ENCODE measurements around the gene PAX5.

Gene PAX5

GRCh38 chr9:36969216-36969771, 64.8 kb downstream of the PAX5 start:
- H3K27me3 ChIP-seq (ENCODE audit: insufficient read depth, low read depth), result no peaks in the 10 kb centered on the region
- no peaks in the 10 kb centered on the region for H3K4me1 ChIP-seq (ENCODE audit: low read depth, poor library complexity, severe bottlenecking)
- no peak overlapping the region for H3K27ac ChIP-seq
- H3K36me3 ChIP-seq (ENCODE audit: insufficient read depth), result no peaks in the 10 kb centered on the region
- no peak for TF ChIP-seq CTCF (conservative IDR thresholded peaks at IDR 0.05; ENCODE audit: low read depth, low read length)
- no peaks in the 10 kb centered on the region for H3K79me2 ChIP-seq (ENCODE audit: insufficient read depth, low read depth)
- no peak overlapping the region for H3K4me2 ChIP-seq
- no peaks in the 10 kb centered on the region for H4K20me1 ChIP-seq (ENCODE audit: insufficient read depth)
- H3K9ac ChIP-seq, result no peak overlapping the region
- no peak overlapping the region for H2AFZ ChIP-seq (ENCODE audit: low read depth)
- no peak overlapping the region for H3K4me3 ChIP-seq (IDR thresholded peaks at IDR 0.05; ENCODE audit: insufficient read depth, low read depth, low read length)

GRCh38 chr9:36968574-36969215, 65.4 kb downstream of the PAX5 start:
- Histone ChIP-seq H3K27ac (no peak overlapping the region), H3K4me2 (no peak overlapping the region), H3K4me1 (ENCODE audit: low read depth, poor library complexity, severe bottlenecking) (no peaks in the 10 kb centered on the region), H3K79me2 (ENCODE audit: insufficient read depth, low read depth) (no peaks in the 10 kb centered on the region), H4K20me1 (ENCODE audit: insufficient read depth) (no peaks in the 10 kb centered on the region), H3K27me3 (ENCODE audit: insufficient read depth, low read depth) (no peaks in the 10 kb centered on the region), H3K36me3 (ENCODE audit: insufficient read depth) (no peaks in the 10 kb centered on the region), H3K4me3 (IDR thresholded peaks at IDR 0.05; ENCODE audit: insufficient read depth, low read depth, low read length) (no peak overlapping the region), H2AFZ (ENCODE audit: low read depth) (no peak overlapping the region), H3K9ac (no peak overlapping the region)
- TF ChIP-seq CTCF (conservative IDR thresholded peaks at IDR 0.05; ENCODE audit: low read depth, low read length), result no peak

GRCh38 chr9:36967997-36968396, 66.1 kb downstream of the PAX5 start:
- no peaks in the 10 kb centered on the region for H3K27me3 ChIP-seq (ENCODE audit: insufficient read depth, low read depth)
- no peaks in the 10 kb centered on the region for H3K4me1 ChIP-seq (ENCODE audit: low read depth, poor library complexity, severe bottlenecking)
- H3K4me3 ChIP-seq (IDR thresholded peaks at IDR 0.05; ENCODE audit: insufficient read depth, low read depth, low read length), result no peak overlapping the region
- H3K36me3 ChIP-seq (ENCODE audit: insufficient read depth), result no peaks in the 10 kb centered on the region
- H2AFZ ChIP-seq (ENCODE audit: low read depth), result no peak overlapping the region
- H3K79me2 ChIP-seq (ENCODE audit: insufficient read depth, low read depth), result no peaks in the 10 kb centered on the region
- no peak overlapping the region for H3K9ac ChIP-seq
- TF ChIP-seq CTCF (conservative IDR thresholded peaks at IDR 0.05; ENCODE audit: low read depth, low read length), result no peak
- no peaks in the 10 kb centered on the region for H4K20me1 ChIP-seq (ENCODE audit: insufficient read depth)
- H3K4me2 ChIP-seq, result no peak overlapping the region
- H3K27ac ChIP-seq, result no peak overlapping the region

- no peak overlapping the region for H3K4me2 ChIP-seq
- no peak overlapping the region for H2AFZ ChIP-seq (ENCODE audit: low read depth)
- no peaks in the 10 kb centered on the region for H3K36me3 ChIP-seq (ENCODE audit: insufficient read depth)
- no peaks in the 10 kb centered on the region for H4K20me1 ChIP-seq (ENCODE audit: insufficient read depth)
- no peak overlapping the region for H3K27ac ChIP-seq
- no peak overlapping the region for H3K9ac ChIP-seq
- H3K79me2 ChIP-seq (ENCODE audit: insufficient read depth, low read depth), result no peaks in the 10 kb centered on the region
- no peak for TF ChIP-seq CTCF (conservative IDR thresholded peaks at IDR 0.05; ENCODE audit: low read depth, low read length)
- H3K4me3 ChIP-seq (IDR thresholded peaks at IDR 0.05; ENCODE audit: insufficient read depth, low read depth, low read length), result no peak overlapping the region
- H3K27me3 ChIP-seq (ENCODE audit: insufficient read depth, low read depth), result no peaks in the 10 kb centered on the region
- H3K4me1 ChIP-seq (ENCODE audit: low read depth, poor library complexity, severe bottlenecking), result no peaks in the 10 kb centered on the region
Measured at GRCh38 chr9:36966371-36967097, 67.5 kb downstream of the PAX5 start.

Measured in KMS-11 (cell line).